ENCODE measurements around the gene ABCA13.

Gene ABCA13

DNA sequence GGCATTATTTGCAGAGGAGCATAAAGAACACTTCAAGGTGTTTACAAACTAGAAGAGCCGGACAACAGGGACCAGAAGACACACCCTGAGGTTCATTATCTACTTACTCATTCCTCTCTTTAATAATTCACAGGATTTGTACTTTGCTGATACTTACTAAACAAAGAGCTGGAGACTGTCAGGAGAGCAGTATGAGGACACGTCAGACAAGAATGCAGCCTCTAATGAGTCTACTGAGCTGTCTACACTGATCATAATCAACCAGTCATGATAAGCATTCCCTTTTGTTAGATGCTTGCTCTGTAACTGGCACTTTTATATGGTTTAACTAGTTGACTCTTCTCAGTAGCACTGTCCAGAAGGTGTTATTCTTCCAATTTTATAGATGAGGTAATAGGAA, 509.7 kb downstream of the ABCA13 start:
- Histone ChIP-seq H3K4me3 (no peak overlapping the region), H3K4me1 (peaks cover 7% of the 10 kb centered on the region), H3K27me3 (ENCODE audit: low read depth) (no peaks in the 10 kb centered on the region), H3K9me3 (no peaks in the 10 kb centered on the region; the same call in 1 of the 2 replicates), H3K36me3 (replicated peaks) (no peaks in the 10 kb centered on the region)
- peak in 1 of 2 experiments; percentile 60 for DNase-seq (ENCODE audit: low spot score in 2 of 2)
- in situ Hi-C loops (cut with MboI; ENCODE audit: low sequenced_read_pairs) = no loop called here

DNA sequence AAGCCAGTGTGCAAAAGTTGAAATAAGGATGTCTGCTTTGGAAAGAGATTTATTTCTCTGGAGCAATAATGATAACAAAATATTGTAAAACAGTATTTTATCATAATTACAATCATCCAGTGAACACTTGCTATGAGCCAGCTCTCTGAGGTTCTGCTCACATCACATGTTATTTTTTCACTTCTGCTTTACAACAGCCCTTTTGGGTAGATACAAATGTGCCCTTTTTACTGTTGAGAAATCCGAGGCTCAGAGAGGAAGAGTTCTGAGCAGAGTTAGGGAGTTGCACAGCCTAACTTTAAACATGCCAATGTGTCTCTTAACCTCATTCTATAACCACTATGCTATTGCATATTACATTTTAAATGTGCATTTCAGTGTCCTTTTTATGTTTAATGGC, 520.5 kb downstream of the ABCA13 start:
- H3K36me3 ChIP-seq (replicated peaks) = no peaks in the 10 kb centered on the region
- no peak for DNase-seq (ENCODE audit: low spot score in 2 of 2)
- no peaks in the 10 kb centered on the region for H3K27me3 ChIP-seq (ENCODE audit: low read depth)
- no peak overlapping the region for H3K4me3 ChIP-seq
- H3K4me1 ChIP-seq = no peaks in the 10 kb centered on the region
- in situ Hi-C loops (cut with MboI; ENCODE audit: low sequenced_read_pairs) = no loop called here
- H3K9me3 ChIP-seq = no peaks in the 10 kb centered on the region
